CD4-positive, alpha-beta T cell treated with Interleukin-2 at 100 ng/mL for 4 hours (primary cell): ENCODE measurements around the gene STX4.
A peak's percentile ranks its signal among the peaks of the same experiment; 100 is the strongest.
"Not testable (repeated sequence)": the region's sequence is repeated elsewhere in the genome, so short reads cannot be mapped to it uniquely, and the experiment has no call there.

Experiments used
- DNase-seq: peaks from one replicate; pipeline ENCODE4 v3.0.0-alpha.2; 2020; ENCODE audit warnings: low spot score

STX4 gene

DNA sequence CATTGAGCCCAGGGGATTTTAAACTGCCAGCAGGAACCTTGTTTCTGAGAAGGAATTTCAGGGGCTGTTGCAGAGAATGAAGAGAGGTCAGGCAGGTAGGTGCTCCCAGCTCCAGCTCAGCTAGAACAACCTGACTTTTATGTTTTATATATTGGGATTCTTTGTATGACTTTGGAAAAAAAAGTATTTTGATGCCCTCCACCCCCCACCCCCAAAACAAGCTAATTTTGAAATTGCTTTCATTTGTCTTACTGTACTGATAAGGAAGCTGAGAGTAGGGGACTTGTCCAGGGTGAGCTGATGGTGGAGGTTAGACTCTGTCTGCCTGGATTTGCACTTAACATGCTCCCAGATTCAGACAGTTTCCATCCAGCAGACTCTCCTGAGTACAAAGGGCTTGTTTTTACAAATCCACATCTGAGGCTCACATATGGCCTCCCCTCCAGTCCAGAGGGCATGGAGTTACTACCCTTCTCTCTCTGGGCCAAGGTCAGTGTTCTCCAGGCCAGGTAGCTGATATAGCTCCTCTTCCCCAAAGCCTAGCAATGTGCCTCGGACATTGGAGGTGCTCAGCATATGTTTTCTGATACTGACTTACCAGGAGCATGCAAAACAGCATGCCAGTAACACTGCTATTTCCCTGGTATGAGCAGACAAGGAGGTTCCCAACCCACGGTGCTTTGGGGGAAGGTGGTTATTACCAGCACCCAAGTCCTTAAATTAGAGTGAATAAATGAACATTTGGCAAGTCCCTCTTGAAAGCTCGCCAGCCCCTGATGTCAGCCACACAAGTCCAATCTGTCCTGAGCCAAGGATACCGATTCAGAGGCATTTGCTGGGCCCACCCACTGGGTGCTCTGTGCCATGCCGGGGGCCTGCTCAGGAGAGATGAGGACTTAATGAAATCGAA is 34.3 kb upstream of the STX4 start:
- DNase-seq = no peak

DNA sequence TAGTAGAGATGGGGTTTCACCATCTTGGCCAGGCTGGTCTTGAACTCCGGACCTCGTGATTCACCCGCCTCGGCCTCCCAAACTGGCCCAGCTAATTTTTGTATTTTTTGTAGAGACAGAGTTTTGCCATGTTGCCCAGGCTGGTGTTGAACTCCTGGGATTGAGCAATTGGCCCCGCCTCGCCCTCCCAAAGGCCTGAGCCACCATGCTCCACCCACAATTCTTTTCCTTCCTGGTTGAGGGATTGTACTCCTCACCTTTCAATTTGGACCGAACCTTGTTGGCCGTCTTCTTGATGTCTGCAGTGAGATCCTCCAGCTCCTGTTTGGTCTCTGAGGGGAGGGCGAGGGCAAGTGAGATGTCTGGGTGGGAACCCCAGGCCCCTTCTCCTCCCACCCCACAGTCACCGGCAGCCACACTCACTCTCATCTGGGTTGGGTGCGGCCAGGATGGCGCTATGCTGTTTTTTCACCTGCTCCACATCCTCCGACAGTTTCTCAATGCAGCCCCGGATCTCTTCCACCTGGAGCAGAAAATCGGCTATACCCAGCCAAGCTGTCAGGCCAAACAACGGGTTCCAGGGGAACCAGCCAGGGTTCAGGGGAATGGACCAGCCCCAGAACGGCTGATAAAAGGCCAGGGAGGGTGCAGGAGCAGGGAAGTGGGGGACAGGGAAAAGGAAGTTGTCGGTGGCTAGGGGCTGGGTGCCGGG is 32.5 kb upstream of the STX4 start:
- no peak for DNase-seq

DNA sequence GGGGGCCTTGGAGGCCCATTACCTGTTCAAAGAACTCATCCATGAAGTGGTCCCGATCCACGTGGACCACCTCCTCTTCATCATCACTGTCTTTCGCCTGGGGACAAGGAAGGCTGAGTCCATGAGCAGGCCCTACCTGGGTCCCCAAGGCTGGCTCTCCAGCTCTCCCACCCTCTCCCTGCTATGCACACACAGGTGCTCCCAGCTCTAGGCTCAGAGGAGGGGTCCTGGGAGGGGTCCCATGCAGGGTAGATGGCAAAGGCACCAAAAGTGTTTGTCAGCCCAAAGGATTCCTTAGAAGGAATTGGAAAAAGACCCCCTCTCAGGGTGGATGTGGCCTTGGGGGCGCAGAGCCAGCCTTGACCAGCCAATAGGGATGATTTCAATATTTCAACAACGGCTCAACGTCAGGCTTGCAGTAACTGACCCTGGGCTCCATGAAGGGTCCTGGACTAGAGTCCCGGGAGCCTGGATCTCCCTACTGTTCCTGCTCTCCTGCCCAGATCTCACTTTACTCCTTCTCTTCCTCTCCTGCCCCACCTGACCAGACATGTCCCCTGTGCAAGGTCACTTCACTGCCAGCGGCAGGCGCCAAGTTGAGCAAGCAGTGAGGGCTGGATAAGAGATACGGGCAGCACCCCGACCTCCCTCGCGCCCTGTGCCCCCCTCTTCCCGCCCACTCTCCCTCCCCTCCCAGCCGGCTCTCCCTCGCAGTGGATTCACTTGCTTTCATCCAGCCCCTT is 31.7 kb upstream of the STX4 start:
- DNase-seq = no peak

DNA sequence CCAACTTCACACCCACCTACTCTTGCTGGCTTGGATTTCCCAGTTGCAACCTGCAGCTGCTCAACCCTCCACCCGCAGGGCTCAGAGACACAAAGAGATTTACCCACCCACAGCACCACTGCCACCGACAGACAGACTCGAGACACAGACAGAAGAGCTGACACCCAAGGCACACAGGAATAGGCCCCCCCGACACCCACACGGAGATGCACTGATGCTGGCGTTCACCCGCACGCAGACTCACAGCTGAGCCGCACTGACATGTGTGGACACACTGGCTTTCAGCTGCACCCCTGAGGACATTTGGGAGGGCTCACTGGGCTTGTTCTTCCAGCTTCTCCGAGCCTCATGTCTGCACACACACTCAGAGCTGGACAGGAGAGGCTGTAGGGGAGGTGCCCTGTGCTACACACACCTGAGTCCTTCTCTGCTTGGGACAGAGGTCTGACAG is 31.1 kb upstream of the STX4 start:
- no peak for DNase-seq

DNA sequence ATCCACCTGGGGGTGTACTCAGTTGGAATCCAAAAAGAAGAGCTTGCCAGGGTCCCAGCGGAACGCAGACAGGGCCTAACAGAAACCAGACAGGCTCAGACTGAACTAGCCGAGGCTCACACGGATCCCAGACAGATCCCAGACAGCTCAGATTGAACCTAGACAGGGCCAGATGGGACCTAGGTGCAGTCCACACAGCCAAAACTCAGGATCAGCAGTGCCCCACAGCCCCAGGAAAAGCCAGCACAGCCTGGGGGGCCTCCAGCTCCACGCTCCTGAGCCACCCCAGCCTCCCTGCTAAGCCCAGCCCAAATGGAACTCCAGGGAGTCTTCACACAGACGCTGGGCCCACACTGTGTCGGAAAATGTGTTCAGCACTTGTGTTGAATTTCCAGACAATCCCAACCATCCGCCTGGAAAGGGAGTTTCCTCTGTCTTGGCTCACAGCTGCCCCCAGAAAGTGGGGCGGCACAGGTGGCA is 30.5 kb upstream of the STX4 start:
- DNase-seq = no peak

DNA sequence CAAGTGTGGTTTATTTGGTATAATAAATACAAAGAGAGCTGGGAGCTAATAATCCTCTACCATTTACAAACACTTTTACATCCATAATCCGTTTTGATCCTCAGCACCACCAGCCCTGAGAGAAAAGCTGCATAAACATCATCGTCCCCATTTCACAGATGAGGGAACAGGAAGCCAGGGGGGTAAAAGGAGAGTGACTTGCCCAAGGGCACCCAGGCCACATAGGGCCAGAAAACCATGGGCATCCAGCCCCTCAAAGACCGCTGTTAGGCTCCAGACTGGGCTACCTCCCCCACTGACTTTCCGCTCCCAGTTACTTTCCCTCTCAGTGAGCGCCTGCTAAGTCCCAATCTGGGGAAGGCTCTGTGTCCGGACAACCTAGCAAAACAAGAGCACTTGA is 29.6 kb upstream of the STX4 start:
- DNase-seq = no peak

DNA sequence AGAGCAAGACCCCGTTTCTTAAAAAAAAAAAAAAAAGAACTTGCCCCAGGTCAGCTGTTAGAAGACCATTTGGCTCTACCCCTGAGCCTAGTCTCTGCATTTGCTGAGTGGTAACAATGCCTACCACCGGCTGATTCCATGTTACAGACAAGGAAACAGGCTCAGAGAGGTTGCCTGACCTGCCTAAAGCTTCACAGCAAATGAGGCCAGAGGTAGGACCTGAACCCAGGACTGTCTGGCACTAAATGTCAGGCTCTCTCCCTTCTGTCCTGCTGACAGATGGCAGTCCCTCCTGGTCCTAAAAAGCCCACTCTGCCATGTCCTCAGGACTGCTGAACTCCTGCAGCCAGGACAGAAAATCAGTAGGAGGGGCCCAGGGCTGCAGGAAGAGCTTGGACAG is 28.7 kb upstream of the STX4 start:
- no peak for DNase-seq

DNA sequence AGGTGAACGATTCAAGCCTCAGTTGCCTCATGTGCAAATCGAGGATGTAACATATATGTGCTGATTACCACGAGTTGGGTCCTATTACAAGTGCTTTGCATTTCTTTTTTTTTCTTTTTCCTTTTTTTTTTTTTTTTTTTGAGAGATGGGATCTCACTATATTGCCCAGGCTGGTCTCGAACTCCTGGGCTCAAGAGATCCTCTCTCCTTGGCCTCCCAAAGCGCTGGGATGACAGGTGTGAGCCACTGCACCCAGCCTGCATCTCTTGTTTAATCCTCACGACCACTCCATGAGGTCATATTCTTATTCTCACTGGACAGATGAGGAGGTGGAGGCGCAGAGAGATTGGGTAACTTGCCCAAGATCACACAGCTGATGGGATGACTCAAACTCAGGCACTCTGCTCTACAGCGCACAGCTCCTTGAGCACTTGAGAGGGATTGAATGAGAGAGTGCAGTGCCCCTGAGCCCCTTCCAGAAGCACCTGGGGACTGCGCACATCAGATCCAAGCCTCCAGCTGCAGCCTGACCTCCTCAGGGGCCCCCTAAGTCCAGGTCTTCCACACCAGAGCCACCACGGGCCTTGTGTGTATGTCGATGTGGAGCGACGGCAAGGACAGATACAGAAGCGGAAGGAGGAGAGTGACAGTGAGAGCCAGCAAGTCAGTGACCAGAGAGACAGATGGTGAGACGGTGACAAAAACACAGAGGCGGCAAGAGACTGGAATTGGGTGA is 27.8 kb upstream of the STX4 start:
- DNase-seq = no peak

DNA sequence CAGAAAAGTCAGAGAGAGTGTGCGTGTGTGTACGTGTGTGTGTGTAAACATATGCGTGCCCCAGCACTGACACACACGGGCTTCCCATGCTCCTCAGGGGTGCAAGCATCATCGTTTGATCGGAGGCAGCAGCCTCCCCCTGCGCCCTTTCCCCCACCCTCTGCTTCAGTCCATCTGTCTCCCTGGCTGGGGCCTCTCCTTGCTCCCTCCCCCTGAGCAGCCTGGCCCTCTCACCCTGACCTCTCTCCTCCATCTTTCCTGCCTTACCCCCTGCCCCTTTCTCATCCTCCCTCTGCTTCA is 27.3 kb upstream of the STX4 start:
- DNase-seq = no peak

DNA sequence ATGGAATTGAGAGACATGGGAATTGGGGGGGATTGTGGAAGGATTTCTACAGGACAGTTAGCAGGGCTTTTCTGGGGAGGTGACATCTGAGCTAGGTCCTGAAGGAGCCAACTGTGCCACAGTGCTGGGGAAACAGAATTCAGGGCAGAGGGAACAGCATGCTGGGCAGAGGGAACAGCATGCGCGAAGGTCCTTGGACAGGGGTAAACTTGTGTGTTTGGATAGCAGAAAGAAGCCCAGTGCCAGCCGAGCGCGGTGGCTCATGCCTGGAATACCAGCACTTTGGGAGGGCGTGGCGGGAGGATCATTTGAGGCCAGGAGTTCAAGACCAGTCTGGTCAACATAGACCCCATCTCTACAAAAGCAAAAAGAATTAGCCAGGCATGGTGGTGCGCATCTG is 26.8 kb upstream of the STX4 start:
- no peak for DNase-seq

DNA sequence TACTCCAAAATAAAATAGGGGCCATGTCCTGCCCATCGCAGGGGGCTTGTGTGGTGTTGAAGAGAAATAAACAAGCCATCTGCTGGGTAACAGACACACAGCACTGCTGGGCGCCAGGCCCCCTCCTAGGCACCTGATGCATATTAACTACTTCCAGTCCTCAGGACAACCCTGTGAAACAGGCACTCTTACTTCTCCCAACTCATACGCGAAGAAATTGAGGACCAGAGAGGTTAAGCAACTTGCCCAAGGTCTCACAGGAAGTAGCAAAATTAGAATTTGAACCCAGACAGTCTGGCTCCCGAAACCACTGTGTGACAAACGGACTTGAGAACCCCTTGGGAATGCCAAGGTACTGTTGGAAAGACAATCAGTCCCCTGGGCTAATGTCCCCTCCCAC is 25.7 kb upstream of the STX4 start:
- no peak for DNase-seq

DNA sequence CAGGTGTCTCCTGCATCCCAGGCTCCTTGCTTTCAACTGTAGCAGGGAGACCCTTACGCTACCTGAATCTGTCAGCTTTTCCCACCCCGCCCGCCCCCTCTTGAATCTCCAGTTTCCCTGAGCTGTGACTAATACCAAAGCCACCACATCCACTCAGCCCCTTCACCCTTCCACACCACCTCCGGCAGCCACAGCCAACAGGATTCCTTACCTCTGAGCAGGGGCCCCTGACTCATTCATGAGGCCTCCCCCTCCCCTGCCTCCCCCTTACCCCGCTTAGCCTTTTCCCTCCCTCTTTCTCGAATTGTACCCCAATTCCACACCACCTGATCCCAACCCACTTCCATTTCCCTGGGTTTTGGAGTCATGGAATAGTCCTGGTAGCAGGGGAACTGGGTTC is 25.2 kb upstream of the STX4 start:
- no peak for DNase-seq

DNA sequence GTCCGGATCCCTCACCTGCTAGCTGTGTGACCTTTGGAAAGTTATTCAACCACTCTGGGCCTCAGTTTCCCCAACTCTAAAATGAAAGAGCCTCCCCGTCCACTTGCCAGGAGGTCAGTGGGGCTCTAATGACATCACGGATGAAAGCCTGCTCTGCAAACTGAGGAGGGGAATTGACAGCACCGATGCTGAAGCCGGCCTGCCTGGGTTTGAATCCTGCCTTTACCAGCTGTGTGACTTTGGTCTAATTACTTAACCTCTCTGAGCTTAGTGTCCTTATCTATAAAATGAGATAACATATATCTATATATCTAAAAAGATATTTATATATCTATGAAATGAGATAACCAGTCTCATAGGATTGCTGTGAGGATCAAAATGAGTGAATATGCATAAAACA is 24.8 kb upstream of the STX4 start:
- DNase-seq = no peak

DNA sequence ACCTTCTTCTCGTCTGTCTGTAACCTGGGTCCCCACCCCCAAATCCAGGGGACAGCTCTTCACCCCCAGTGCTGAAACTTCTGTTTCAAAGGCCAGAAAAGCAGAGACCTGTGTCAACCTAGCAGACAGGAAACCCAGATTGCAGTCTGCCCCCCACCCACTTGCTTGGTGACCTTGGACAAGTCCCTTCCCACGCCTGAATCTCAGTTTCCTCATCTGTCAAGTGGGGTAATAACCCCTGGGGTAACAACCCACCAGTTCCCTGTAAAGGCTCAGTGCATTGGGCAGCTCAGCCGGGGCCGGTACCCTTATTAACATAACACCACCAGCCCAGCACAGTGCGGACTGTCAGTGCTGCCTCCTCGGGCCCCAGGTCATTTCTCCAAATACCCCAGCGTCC is 24.2 kb upstream of the STX4 start:
- no peak for DNase-seq

DNA sequence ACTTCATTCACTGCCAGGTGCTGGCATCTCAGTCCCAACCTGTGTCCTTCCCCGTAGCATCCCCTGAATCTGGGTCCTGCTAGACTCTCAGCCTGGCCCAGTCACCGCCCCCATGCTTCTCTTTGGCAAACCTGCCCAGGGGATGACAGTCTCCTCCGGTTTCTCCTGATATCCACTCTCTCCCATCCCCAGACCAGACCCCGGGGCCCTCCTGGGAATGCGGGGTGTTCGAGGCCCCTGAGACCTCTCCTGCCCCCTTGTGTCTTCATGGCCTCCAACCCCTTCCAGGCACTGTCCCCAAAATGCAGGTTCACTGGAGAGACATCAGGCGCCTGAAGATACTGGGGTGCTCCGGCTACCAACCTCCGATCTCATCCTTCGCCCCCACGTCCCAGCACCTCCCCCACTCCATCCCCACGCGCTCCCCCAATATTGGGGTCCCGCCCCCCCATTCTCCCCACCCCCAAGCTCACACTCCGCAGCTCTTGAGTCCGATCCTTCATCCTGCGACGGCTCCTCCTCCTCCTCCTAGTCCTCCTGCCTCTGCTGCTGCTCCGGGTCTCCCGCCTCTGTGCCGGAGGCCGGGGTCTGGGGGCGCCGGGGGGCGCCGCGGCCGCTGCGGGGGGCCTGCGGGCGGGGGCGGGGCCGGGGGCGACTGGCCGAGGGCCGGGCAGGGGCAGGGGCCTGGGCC is 23.3 kb upstream of the STX4 start:
- no peak for DNase-seq

DNA sequence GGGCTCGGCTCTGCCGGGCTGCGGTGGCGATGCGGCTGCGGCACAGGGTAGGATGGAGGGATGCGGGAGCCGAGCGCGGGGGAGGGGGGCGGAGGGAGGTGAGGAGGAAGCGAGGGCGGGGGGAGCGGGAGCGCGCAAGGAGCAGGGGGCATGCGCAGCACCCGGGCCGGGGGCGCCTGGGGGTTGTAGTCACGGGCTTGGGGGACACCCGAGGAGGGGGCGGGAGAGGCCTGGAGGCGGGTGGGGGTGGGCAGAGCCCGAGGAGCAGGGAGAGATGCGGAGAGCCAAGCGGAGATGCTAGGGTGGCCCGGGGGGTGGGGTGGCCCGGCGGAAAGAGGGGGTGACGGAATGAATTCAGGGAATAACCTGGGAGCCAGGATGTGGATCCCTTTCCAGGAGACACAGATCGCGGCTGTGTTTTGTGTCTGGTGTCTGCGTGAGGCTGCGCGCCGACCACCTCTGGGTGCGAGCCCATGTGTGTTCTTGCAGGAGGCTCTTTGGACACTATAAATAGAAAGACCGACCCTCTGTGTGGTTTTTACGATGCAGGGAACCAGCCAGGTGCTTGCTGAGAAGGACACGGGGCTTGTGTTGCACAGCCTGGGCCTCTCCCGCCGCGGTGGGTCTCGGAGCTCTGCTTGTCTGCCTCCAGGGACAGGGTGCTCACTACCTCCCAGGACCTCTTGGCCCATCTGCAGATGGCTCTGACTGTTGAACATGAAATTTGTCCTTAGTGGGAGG is 22.6 kb upstream of the STX4 start, which contains the start of gene STX1B:
STX1B (minus strand) TSS at position 54 of the 741 bp plus-strand sequence. CDS start 242 bp downstream, outside the sequence.
- peak; percentile 22 for DNase-seq

DNA sequence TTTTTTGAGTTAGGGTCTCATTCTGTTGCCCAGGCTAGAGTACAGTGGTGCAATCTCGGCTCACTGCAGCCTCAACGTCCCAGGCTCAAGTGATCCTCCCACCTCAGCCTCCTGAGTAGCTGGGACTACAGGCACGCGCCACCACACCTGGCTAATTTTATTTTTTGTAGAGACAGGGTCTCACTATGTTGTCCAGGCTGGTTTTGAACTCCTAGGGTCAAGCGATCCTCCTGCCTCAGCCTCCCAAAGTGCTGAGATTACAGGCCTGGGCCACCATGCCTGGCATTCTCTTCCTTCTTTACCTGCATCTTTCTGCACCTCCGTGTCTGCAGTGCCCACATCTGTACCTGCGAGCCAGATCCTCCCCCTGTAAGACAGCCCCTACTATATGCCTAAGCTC is 21.5 kb upstream of the STX4 start:
- DNase-seq = not testable (repeated sequence)

DNA sequence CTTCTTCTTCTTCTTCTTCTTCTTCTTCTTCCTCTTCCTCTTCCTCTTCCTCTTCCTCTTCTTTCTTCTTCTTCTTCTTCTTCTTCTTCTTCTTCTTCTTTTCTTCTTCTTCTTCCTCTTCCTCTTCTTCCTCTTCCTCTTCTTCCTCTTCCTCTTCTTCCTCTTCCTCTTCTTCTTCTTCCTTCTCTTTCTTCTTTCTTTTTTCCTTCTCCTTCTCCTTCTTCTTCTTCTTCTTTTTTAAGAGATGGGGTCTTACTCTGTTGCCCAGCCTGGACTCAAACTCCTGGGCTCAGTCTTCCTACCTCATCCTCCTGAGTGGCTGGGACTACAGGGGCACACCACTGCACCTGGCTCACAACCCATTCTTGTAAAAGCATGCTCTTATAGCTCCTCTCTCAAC is 20.1 kb upstream of the STX4 start:
- not testable (repeated sequence) for DNase-seq

DNA sequence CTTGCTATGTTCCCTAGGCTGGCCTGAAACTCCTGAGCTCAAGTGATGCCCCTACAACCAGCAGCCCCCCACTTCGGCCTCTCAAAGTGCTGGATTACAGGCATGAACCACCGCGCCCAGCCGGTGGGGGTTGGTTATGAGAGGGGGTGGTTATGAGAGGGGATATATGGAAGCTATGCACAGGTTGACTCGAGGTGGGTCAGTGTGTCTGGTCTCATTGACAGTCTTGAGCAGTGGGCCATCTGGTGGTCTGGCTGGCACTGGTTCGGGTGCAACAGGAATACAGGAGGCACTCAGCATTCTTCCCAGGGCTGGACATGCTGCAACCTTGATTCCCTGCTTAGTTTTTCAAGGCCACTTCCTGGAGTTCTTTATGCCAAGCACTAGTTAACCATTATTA is 17.3 kb upstream of the STX4 start:
- DNase-seq = no peak

DNA sequence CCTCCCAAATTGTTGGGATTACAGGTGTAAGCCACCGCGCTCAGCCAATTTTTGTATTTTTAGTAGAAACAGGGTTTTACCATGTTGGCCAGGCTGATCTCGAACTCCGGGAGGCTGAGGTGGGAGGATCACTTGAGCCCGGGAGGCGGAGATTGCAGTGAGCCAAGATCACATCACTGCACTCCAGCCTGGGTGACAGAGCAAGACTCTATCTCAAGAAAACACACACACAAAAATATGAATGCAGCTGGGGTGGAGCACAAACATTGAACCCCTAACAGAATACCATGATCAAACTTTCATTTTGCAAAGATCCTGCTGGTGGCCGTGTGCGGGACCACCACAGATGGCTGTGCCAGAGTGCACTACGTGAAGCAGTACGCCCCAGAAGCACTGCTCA is 15.6 kb upstream of the STX4 start:
- not testable (repeated sequence) for DNase-seq

DNA sequence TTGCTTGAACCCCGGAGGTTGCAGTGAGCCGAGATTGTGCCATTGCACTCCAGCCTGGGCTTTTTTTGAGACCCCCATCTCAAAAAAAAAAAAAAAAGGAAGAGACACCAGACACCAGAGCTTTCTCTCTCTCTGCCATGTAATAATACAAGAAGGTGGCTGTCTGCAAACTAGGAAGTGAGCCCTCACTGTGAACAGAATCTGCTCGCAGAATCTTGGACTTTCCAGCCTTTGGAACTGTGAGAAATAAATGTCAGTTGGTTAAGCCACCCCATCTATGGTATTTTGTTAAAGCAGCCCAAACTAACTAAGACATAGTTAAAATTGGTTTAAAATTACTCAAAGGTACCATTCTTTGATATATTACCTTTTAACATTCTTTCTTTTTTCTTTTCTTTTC is 12.8 kb upstream of the STX4 start:
- no peak for DNase-seq
